K562 (cell line): ENCODE results near the gene PDZD2. TPM values are rescaled to one million over a fixed set of nuclear protein-coding genes. Genes with fewer than 3 reads are reported as not detected.

Experiments
- ATAC-seq: fragments of 200-7000 bp; cut with Tn5 transposase; 3 replicates; pipeline ENCODE4 v1.9.1; 2020; ENCODE audit warnings: moderate library complexity
- BruUV-seq: library from RNA; stranded (reverse); fragments of 400-500 nt; replicated peaks from 2 replicates; lab custom pipeline; 2021; lab: Mats Ljungman, UMichigan
- CTCF ChIA-PET: fragments of 300-600 bp; formaldehyde crosslinking; extraction: SDS; loops from one replicate; lab custom pipeline; 2021; ENCODE audit warnings: low intra/inter-chr PET ratio; lab: Yijun Ruan, JAX
- POLR2A ChIA-PET: fragments of 300-600, 350-650 bp; sonication (Branson Sonifier 250); formaldehyde crosslinking; extraction: SDS; loops from one replicate; lab custom pipeline; 2021; ENCODE audit warnings: antibody characterized with exemption, inconsistent platforms; lab: Yijun Ruan, JAX
- DNase-seq, 4 experiments: peaks; one replicate each; pipeline versions ENCODE4 v3.0.0 to v3.0.0-alpha.2; 2011 to 2018; ENCODE audit warnings: low spot score in 3 of 4, mixed read lengths in 3 of 4; ENCODE audit errors: extremely low read depth in 1 of 4
- FAIRE-seq: peaks from 2 replicates; lab custom pipeline; 2011; peaks lifted over from hg19 to GRCh38; lab: Jason Lieb, UNC
- H2AFZ ChIP-seq: 2 replicates; pipeline ENCODE4 v1.6.0; 2011; ENCODE audit warnings: low read depth, low read length, control low read depth, inconsistent platforms
- H3K27ac ChIP-seq: fragments of 200-600 bp; 3 replicates; pipeline ENCODE4 v1.8.0; 2011; ENCODE audit warnings: low read depth, mild to moderate bottlenecking, control low read depth, inconsistent platforms, low read length, moderate library complexity, mixed read lengths; ENCODE audit errors: extremely low read depth
- H3K27me3 ChIP-seq, 2 experiments: fragments of 300-600 bp in 1 of 2; 2 replicates in 1 of 2; 3 replicates in 1 of 2; pipeline versions ENCODE4 v1.6.0 to v1.8.0; 2011; ENCODE audit warnings: inconsistent platforms in 2 of 2, low read length in 2 of 2, mild to moderate bottlenecking in 1 of 2, mixed read lengths in 1 of 2, moderate library complexity in 1 of 2; ENCODE audit not compliant: control insufficient read depth in 2 of 2, insufficient read depth in 2 of 2
- H3K36me3 ChIP-seq: fragments of 300-600 bp; 3 replicates; pipeline ENCODE4 v1.8.0; 2011; ENCODE audit warnings: mild to moderate bottlenecking, low read length, inconsistent platforms; ENCODE audit not compliant: control insufficient read depth, insufficient read depth
- H3K4me1 ChIP-seq, 2 experiments: fragments of 200-600 bp in 1 of 2; replicated peaks in 1 of 2; 2 replicates in 1 of 2; 3 replicates in 1 of 2; pipeline versions ENCODE4 v1.5.1 to v1.8.0; 2011; ENCODE audit warnings: inconsistent platforms in 2 of 2, low read length in 2 of 2, mild to moderate bottlenecking in 1 of 2, mixed read lengths in 1 of 2, moderate library complexity in 1 of 2; ENCODE audit not compliant: control insufficient read depth in 2 of 2, insufficient read depth in 2 of 2
- H3K4me2 ChIP-seq: 2 replicates; pipeline ENCODE4 v1.6.1; 2011; ENCODE audit warnings: low read length, control low read depth, inconsistent platforms, mixed read lengths; ENCODE audit not compliant: insufficient read depth
- H3K4me3 ChIP-seq: fragments of 200-600 bp; sonication (generic), shearing (Covaris generic); 2 replicates; pipeline ENCODE4 v1.5.1; 2016; ENCODE audit warnings: control low read depth, inconsistent platforms
- H3K79me2 ChIP-seq: fragments of 200-600 bp; 3 replicates; pipeline ENCODE4 v1.8.0; 2011; ENCODE audit warnings: low read length, inconsistent platforms; ENCODE audit not compliant: control insufficient read depth, insufficient read depth
- H3K9ac ChIP-seq, 2 experiments: 2 replicates each; pipeline versions ENCODE4 v1.6.0 to v1.6.1; 2011; ENCODE audit warnings: low read depth in 2 of 2, low read length in 2 of 2, control low read depth in 1 of 2, inconsistent platforms in 1 of 2, mild to moderate bottlenecking in 1 of 2, mixed read lengths in 1 of 2; ENCODE audit not compliant: insufficient read depth in 1 of 2
- H3K9me1 ChIP-seq: one replicate; pipeline ENCODE4 v1.6.0; 2011; ENCODE audit warnings: inconsistent platforms, mild to moderate bottlenecking, low read length, moderate library complexity; ENCODE audit not compliant: control insufficient read depth, insufficient read depth
- H3K9me3 ChIP-seq: replicated peaks from 2 replicates; pipeline ENCODE4 v1.5.1; 2011; ENCODE audit warnings: low read depth, low read length, inconsistent platforms; ENCODE audit not compliant: control insufficient read depth, insufficient read depth
- H4K20me1 ChIP-seq: replicated peaks from 2 replicates; pipeline ENCODE4 v1.6.1; 2011; ENCODE audit warnings: low read length, inconsistent platforms, mixed read lengths; ENCODE audit not compliant: control insufficient read depth, insufficient read depth
- BRCA1 ChIP-seq, 2 experiments: fragments of 450-650 bp in 1 of 2; sonication (generic) in 1 of 2; formaldehyde crosslinking in 1 of 2; IDR thresholded peaks; 2 replicates each; pipeline versions ENCODE4 v1.5.0 to v1.6.1; 2017 to 2020; ENCODE audit warnings: mild to moderate bottlenecking in 1 of 2, missing genetic modification reagents in 1 of 2
- CBFB ChIP-seq: sonication (generic); formaldehyde crosslinking; IDR thresholded peaks from 2 replicates; pipeline ENCODE4 v1.4.0; 2020; ENCODE audit warnings: mild to moderate bottlenecking, missing genetic modification reagents
- CBX8 ChIP-seq: fragments of 200-600 bp; sonication (generic); IDR thresholded peaks from 2 replicates; pipeline ENCODE4 v1.6.1; 2012; ENCODE audit warnings: borderline replicate concordance, mixed run types, low read depth, mild to moderate bottlenecking, moderate library complexity, mixed read lengths, low read length, control low read depth, inconsistent platforms; ENCODE audit not compliant: poor library complexity, severe bottlenecking; ENCODE audit errors: extremely low read depth
- CC2D1A ChIP-seq: fragments of 450-650 bp; IDR thresholded peaks from 2 replicates; pipeline ENCODE4 v1.6.1; 2017; ENCODE audit warnings: mild to moderate bottlenecking
- DDX20 ChIP-seq: fragments of 450-650 bp; IDR thresholded peaks from 2 replicates; pipeline ENCODE4 v1.6.1; 2016; ENCODE audit warnings: missing genetic modification characterization, low read depth, mild to moderate bottlenecking, missing compliant biosample characterization, moderate library complexity
- ELF2 ChIP-seq: fragments of 250-450 bp; sonication (Bioruptor Pico); IDR thresholded peaks from 2 replicates; pipeline ENCODE4 v1.5.0; 2021; ENCODE audit warnings: mild to moderate bottlenecking
- FOSL1 ChIP-seq: fragments of 200-800 bp; sonication (Bioruptor generic); conservative IDR thresholded peaks from 2 replicates; pipeline ENCODE4 v1.6.1; 2016; ENCODE audit warnings: missing genetic modification characterization, missing compliant biosample characterization
- GATA2 ChIP-seq: sonication (generic); formaldehyde crosslinking; IDR thresholded peaks from 2 replicates; pipeline ENCODE4 v1.4.0; 2020; ENCODE audit warnings: mild to moderate bottlenecking, missing genetic modification reagents
- KAT7 ChIP-seq: sonication (generic); formaldehyde crosslinking; IDR thresholded peaks from 2 replicates; pipeline ENCODE4 v1.8.0; 2022; ENCODE audit warnings: missing genetic modification reagents, mild to moderate bottlenecking, borderline replicate concordance
- KDM1A ChIP-seq, 2 experiments: fragments of 450-650 bp; IDR thresholded peaks; 2 replicates each; pipeline ENCODE4 v1.6.1; 2016; ENCODE audit warnings: mild to moderate bottlenecking in 2 of 2
- KDM2B ChIP-seq: fragments of 250-450 bp; sonication (Bioruptor Pico); IDR thresholded peaks from 2 replicates; pipeline ENCODE4 v1.8.0; 2021; ENCODE audit warnings: mild to moderate bottlenecking, moderate library complexity
- MAFK ChIP-seq: IDR thresholded peaks from 2 replicates; pipeline ENCODE4 v1.6.1; 2011; ENCODE audit warnings: low read length, improper control_type of control experiment
- MEIS2 ChIP-seq: fragments of 450-650 bp; IDR thresholded peaks from 2 replicates; pipeline ENCODE4 v1.6.1; 2014; ENCODE audit warnings: mild to moderate bottlenecking; ENCODE audit not compliant: partially characterized antibody
- NFYB ChIP-seq: IDR thresholded peaks from 2 replicates; pipeline ENCODE4 v1.6.1; 2011; ENCODE audit warnings: mild to moderate bottlenecking, moderate library complexity; ENCODE audit not compliant: insufficient read length; ENCODE audit errors: extremely low read depth
- PHF21A ChIP-seq: fragments of 450-650 bp; IDR thresholded peaks from 2 replicates; pipeline ENCODE4 v1.6.1; 2017; ENCODE audit warnings: low read depth, borderline replicate concordance
- SFPQ ChIP-seq: fragments of 200-400 bp; formaldehyde crosslinking; IDR thresholded peaks from 2 replicates; pipeline ENCODE4 v1.6.1; 2017; ENCODE audit warnings: mild to moderate bottlenecking, low read depth, low read length, moderate library complexity
- VEZF1 ChIP-seq: fragments of 200-800 bp; sonication (Bioruptor generic); IDR thresholded peaks from 2 replicates; pipeline ENCODE4 v1.6.1; 2017; ENCODE audit warnings: missing genetic modification characterization, missing compliant biosample characterization
- ZKSCAN1 ChIP-seq: fragments of 150-350 bp; IDR thresholded peaks from 2 replicates; pipeline ENCODE4 v1.6.1; 2016; ENCODE audit warnings: low read depth, low read length
- ZNF24 ChIP-seq: fragments of 450-650 bp; IDR thresholded peaks from 2 replicates; pipeline ENCODE4 v1.6.1; 2016
- ZNF316 ChIP-seq: fragments of 450-650 bp; IDR thresholded peaks from 2 replicates; pipeline ENCODE4 v1.6.1; 2016
- WGBS: fragments of 100-300 bp; shearing (Covaris generic); methylation state at CpG from one replicate; pipeline ENCODE4 v1.1.6; 2016; ENCODE audit warnings: low coverage, mixed read lengths; ENCODE audit not compliant: insufficient coverage; ENCODE audit errors: missing lambda C conversion rate; 5-methylcytosine and 5-hydroxymethylcytosine counted together
- in situ Hi-C: fragments of 300-500 bp; cut with MboI; formaldehyde crosslinking; loops from 4 replicates; pipeline ENCODE4 v1.15.0; 2018; ENCODE audit warnings: inconsistent platforms, mixed read lengths
- intact Hi-C: fragments of 100-400 bp; cut with micrococcal nuclease; formaldehyde crosslinking; loops from 2 replicates; pipeline ENCODE4 v1.14.2; 2022
- polyA plus RNA-seq, 8 experiments: library from polyadenylated mRNA; depleted of rRNA in 4 of 8; stranded (reverse) in 5 of 8; unstranded in 3 of 8; fragments of >200 nt; fragmentation: Nextera tagmentation in 2 of 8; fragmentation: Illumina TruSeq in 1 of 8; extraction: Ambion mirVana in 2 of 8; extraction: Trizol in 1 of 8; gene quantifications; 2 replicates each; pipeline versions ENCODE4 v1.2.1 to v1.2.3, GENCODE V29; 2011 to 2014; ENCODE audit warnings: inconsistent platforms in 1 of 8, missing spikeins in 1 of 8
- total RNA-seq, 7 experiments: library from RNA; depleted of rRNA in 6 of 7; stranded (reverse); fragments of >200 nt in 6 of 7; fragmentation: Illumina TruSeq in 2 of 7; extraction: Trizol in 2 of 7; gene quantifications; 2 replicates each; pipeline versions ENCODE4 v1.2.1 to v1.2.3, GENCODE V29; 2011 to 2021; ENCODE audit warnings: low replicate concordance in 1 of 7

The PDZD2 gene
- total and polyA plus RNA-seq, 9 of the 15 experiments (the other 6 are each of a cell fraction or from before 2014, with no cell fraction given), result 0.02 to 0.08 (median 0.04) TPM; not detected in 6

GRCh38 chr5:32103521-32103920 is 464.6 kb downstream of the PDZD2 start:
- Histone ChIP-seq H3K4me2 (no peak overlapping the region), H3K27me3 (no peaks in the 10 kb centered on the region), H3K36me3 (peaks cover 78% of the 10 kb centered on the region), H3K9me1 (no peaks in the 10 kb centered on the region), H3K79me2 (no peaks in the 10 kb centered on the region), H3K4me1 (no peaks in the 10 kb centered on the region), H3K9me3 (no peaks in the 10 kb centered on the region), H4K20me1 (no peaks in the 10 kb centered on the region), H2AFZ (no peak overlapping the region), H3K9ac (no peak overlapping the region), H3K27ac (no peak overlapping the region), H3K4me3 (no peak overlapping the region)
- DNase-seq, result no peak
- TF ChIP-seq BRCA1 (IDR thresholded peaks at IDR 0.05), result no peak
- TF ChIP-seq BRCA1 (CRISPR knock-in tag; IDR thresholded peaks at IDR 0.05), result no peak
- no peak for TF ChIP-seq PHF21A
- no peak for TF ChIP-seq ZKSCAN1
- no peak for TF ChIP-seq VEZF1 (CRISPR knock-in tag)
- no peak for TF ChIP-seq MAFK
- TF ChIP-seq SFPQ, result no peak
- no peak for TF ChIP-seq ZNF316
- TF ChIP-seq CBFB (CRISPR knock-in tag), result no peak
- no peak for TF ChIP-seq KDM2B
- TF ChIP-seq FOSL1 (tag), result no peak
- no peak for TF ChIP-seq CC2D1A
- no peak for TF ChIP-seq NFYB
- no peak for TF ChIP-seq ELF2
- no peak for TF ChIP-seq CBX8
- TF ChIP-seq KDM1A (IDR thresholded peaks at IDR 0.05), result no peak
- TF ChIP-seq MEIS2, result no peak
- no peak for TF ChIP-seq GATA2
- no peak for TF ChIP-seq DDX20 (tag)
- TF ChIP-seq KAT7 (CRISPR knock-in tag), result no peak
- no peak for TF ChIP-seq ZNF24
- 91% methylated on average over 9 of the region's 12 CpGs for WGBS
- no peak for FAIRE-seq
- ChIA-PET CTCF (no interaction called here), POLR2A (interaction anchor here (0.6 kb wide), 1 partner anchor 179 kb away, joined by 4 read pairs; no protein-coding TSS in a partner anchor)
- BruUV-seq, result no TSS peak
- in situ Hi-C loops (no loop called here), intact Hi-C loops (no loop called here)
- ATAC-seq, result no peak
